Hepatic stellate cell (primary cell): ENCODE results near the gene GGT1.
A peak's percentile ranks its signal among the peaks of the same experiment; 100 is the strongest.
"Not testable (repeated sequence)": the region's sequence is repeated elsewhere in the genome, so short reads cannot be mapped to it uniquely, and the experiment has no call there.

Source experiments
- DNase-seq: peaks from one replicate; pipeline ENCODE4 v3.0.0; 2011; ENCODE audit warnings: low spot score

Gene GGT1

DNA sequence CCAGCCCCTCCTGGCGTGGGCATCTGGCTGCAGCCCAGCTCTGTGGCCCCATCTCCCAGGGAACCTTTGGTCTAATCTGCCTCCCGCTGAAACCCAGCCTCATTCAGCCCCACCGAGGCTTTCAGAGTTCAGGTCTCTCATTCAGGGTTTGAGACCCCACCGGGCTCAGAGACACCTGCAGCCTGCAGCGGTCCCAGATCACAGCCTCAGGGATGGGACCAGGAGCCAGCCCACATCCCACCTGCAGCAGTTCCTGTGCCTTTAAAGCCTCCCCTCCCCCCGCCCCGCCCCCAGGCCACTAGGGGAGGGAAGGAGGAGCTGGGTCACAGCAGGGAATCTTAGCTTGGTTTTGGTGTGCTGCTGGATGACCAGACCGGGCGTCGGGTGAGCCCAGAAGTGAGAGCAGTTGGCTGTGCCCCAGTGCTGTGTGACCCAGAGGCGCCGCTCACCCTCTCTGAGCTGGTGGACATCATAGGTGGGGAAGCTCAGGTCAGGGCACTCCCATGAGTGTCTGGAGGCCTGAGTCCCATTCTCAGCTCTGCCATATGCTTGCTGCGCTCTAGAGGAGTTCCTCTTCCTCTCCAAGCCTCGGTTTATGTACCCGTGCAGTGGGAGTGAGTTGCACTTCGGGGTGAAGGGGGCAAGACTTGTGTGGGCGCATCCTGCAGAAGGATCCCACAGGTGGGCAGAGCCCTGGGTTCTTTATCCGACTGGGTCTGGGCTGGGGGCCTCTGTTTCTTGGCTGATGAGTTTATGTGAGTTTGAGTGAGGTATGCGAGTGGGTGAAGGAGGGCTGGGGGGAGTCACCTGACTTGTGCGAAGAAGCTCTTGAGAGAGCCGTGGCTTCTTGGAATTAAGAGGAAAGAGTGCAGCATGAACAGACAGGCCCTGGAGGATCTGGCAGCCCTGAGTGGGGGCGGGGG is at the start of gene GGT1:
Gene GGT1, plus strand, starts transcription at position 347 of the 923 bp plus-strand sequence. CDS start 7,889 bp downstream, outside the sequence.
- not testable (repeated sequence) for DNase-seq

DNA sequence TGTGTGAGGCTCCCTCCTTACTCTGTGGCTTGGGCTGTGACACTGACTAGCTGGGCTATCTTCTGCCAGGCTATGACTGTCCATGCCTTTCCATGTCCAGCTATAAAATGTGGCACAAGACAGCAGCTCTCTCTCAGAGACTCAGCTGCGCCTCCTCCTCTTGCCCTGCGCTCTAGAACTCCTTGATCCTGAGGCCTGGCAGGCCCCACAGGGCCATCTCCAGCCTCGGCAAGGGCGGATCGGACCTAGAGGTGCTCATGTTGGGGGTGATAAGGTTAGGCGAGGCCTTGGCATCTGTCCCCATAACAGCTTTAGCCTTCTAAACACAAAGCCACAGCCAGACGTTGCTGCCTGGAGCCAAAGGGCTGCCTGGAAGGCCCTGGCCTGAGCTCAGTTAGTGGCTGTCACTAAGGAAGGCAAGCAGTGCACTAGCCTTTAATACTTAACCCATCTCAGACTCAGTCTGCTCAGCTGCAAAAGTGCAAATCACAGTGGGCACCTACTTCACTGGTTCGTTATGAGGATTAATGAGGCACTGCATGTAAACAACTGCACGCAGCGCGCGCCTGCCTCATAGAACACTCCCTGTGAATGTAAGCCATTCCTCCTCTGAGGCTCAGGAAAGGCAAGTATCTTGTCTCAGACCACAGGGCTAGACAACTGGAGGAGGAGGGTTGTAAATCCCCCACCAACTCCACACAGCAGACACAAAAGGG is 49.2 kb upstream of the GGT1 start:
- DNase-seq, result peak; percentile 30

DNA sequence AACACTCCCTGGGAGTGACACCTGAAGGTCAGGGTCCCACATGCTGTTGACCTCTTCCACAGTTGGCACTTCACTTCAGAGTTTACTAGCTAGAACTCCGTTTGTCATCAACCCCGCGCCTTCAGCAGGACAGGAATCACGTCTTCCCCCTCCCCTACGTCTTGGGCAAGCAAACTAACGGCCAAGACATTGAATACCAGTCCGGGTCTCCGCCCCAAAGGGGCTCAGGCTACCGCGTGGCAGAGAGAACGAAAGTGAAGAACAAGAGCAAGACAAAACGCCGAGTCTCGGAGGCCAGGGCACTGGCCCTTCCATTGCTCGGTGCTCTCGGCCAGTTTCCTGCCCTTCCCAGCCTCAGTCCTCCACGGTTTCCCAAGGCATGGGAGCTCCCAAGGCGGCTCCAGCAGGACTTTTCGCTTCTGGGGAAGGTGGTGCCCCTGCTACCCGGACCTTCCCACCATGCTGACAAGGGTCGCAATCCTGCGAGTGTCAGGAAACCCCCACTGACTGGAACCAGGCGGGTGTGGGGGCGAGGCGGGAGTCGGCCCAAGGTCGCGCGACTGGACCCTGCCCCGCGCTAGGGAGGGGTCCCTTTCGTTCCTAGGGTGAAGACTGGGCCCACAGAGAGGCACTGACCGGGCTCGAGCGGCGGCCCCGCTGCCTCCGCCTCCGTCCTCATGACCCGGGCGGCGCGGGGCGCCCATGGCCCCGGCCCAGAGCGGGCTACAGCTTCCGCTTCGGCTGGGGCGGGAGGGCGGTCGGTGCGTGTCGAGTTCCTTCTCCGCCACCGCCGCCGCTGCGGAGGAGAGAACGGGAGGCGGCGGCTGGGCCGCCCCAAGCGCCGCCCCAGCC is 48.5 kb upstream of the GGT1 start, which contains the start of gene GUCD1:
Gene GUCD1, minus strand, starts transcription at position 826 of the 852 bp plus-strand sequence. Its CDS starts 147 bp downstream, at position 679.
- peak; percentile 46 for DNase-seq

DNA sequence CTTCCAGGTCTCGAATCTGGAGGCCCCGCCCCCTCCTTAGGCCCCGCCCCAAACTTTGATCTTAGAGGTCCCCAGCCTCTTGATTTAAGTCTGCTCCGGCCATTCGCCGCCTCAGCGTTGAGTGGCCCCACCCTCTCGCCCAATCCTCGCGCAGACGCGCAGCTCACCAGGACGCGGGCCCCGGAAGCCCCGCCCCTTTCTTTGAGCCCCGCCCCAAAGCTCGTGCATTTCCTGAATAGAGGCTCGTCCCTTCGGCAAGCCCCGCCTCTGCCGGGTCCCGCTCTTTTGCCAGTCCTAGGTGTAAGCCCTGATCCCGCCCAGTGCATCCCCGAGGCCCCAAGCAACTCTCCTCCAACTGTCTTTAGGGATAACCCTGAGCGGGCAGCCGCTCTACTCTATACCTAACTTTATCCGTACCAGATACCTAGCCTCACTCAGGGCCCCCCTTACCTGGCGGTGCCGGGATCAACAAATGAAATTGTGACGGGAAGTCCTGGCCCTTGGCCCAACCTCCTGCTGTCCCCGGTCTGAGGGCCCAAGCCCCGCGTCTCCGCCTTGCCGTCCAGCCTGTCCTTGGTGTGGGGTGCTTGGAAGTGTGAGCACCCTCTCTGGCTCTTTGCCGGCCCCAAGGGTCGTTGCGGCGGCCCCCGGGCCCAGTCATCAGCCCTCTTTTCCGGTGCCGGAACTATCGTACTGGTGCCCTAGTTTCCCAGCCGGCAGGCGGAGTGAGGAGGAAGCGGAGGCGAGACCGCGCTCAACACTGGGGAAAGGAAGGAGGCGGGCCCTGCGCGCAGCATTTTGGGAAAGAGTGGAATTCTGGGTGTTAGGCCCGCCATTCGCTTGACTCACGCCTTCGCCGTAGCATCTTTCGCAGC is 47.6 kb upstream of the GGT1 start, which contains the start of gene SNRPD3:
Gene SNRPD3, plus strand, starts transcription at position 835 of the 875 bp plus-strand sequence. CDS start 1,676 bp downstream, outside the sequence.
- peak; percentile 100 for DNase-seq

DNA sequence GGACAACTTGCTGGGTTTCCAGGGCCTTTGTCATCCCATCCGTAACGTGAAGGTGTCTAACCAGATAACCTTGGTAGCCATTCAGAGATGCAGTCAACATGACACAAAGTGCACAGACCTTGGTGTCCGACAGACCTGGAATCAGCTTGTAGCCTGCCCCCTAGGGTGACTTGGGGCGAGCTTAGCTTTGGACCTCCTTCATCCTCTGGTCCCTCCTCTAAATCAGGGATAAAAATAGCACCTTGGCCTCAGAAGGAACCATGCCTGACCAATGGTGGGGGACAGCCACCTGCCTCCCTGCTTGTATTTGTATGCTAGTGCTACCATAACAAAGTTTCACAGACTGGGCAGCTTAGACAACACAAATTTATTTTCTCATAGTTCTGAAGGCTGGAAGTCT is 43.5 kb upstream of the GGT1 start:
- no peak for DNase-seq

DNA sequence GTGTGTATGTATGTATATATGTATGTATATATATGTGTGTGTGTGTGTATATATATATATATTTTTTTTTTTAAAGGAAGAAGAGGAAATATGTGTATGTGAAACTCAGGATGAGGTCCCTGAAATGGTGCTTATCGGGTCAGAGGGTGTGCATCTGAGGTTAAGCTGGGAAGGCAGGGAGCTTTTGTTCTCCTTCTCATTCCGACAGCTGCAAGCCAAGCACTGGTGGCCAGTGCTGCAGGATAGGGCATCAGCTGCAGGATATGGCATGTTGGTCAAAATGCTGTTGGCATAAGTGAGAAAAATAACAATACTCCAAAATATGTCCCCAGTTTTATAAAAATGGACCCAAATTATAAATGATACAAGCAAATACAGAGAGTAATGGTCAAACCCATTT is 39.7 kb upstream of the GGT1 start:
- no peak for DNase-seq

DNA sequence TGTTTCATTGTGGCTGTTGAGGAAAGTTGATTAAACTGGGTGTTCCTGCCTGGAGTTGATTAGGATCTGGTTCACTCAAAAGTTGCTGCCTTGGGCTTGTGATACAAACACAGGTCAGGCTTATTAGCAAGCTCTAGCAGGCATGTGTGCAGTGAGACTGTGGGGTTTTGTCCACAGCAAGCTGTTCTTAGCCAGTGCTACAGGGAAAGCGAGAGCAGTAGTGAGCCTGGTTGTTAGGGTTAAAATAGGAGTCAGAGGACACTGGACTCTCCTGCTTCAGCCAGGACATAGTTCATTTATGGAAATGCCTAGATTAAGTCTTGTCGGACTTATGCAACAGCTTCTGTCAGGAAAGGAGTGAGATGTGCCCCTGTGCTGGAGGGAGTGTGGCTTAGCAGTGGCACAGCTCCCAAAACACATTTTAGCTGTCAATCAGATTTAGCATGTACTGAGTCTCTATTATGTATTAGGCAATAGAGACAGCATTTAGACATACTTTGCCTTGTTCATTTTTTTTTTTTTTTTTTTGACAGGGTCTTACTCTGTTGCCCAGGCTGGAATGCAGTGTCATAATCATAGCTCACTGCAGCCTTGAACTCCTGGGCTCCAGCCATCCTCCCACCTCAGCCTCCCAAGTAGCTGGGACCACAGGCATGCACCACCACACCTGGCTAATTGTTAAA is 38.5 kb upstream of the GGT1 start:
- DNase-seq, result no peak

DNA sequence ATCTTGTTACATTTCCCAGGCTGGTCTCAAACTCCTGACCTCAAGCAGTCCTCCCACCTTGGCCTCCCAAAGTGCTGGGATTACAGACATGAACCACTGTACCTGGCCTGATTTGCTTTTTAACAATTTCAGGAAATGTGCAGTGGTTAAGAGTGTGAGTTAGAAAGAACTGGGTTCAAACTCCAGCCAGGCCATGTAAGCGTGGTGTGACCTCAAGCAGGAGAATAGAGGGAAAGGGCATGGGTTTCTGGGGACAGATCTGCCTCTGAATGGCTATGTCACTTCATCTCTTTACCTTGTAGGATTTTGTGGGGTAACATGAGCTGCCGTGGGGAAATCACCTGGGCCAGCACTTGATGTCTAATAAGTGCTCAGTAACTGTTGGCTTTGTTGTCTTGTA is 37.9 kb upstream of the GGT1 start:
- DNase-seq, result no peak

DNA sequence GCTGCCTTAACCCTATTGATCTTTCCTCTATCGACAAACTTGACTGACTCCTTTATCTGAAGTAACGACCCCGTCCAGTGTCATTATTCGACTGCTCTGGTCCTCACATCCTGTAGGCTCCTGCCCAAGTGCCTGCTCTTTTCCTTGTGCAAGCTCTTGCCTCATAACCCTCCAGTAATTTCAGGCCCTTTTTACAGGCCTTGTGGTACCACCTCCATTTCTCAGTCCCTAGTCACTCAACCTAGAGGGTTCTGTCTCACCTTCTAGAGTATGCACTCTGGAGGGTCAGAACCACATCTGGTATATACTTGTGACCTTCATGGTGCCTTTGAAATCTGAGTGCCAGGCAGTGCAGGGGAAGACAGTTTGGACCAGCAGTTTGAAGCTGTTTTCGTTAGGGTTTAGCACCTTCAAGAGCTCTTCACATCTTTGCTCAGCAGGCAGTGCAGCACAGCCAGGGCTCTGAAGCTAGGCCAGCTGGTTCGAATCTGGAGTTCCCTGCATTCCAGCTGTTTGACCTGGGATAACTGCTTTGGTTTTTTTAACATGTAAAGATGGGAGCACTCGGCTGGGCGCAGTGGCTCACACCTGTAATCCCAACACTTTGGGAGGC is 36.0 kb upstream of the GGT1 start:
- DNase-seq, result no peak

DNA sequence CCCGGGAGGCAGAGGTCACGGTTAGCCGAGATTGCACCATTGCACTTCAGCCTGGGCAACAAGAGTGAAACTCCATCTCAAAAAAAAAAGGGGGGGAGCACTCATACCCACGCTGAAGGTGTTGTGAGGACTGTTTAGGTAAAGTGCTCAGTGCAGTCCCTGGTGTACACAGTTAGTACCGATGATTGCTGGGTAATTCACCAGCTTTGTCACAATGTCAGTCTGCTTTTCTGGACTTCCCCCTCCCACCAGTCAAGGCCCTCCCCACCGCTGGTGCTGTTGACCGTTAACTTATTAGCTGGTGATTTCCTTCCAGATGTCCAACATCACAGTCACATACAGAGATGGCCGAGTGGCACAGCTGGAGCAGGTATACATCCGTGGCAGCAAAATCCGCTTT is 35.3 kb upstream of the GGT1 start:
- DNase-seq, result no peak

DNA sequence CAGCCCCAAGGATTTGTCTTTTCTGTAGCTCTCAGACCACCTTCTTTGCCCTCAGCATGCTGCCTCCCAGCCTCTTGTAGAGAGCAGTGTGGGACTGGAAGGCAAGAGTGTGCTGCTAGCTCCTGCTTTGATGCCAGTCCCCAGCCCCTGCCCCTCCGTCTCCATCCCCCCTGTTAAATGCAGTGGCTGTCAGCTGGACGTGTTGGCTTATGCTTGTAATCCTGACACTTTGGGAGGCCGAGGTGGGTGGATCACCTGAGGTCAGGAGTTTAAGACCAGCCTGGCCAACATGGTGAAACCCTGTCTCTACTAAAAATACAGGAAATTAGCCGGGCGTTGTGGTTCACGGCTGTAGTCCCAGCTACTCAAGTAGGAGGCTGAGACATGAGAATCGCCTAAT is 31.7 kb upstream of the GGT1 start:
- DNase-seq, result no peak

DNA sequence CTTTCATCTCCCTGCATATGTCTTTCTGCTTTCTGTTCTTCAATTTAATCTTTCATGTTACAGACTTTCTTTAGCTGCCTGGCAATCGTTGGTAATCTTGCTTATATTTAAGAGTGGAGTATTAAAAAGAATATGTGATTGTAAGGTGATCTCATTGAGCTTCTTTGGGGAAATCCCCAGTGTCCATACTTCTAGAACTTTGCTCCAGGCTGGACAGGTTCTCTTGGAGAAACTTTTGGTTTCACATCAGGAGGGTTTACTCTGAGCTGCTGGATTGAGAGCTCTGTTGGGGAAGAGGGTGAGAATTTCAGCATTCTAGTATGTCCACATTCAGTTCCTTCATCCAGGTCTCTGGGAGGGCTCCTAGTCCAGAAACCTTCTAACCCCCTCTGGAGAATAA is 26.2 kb upstream of the GGT1 start:
- no peak for DNase-seq

DNA sequence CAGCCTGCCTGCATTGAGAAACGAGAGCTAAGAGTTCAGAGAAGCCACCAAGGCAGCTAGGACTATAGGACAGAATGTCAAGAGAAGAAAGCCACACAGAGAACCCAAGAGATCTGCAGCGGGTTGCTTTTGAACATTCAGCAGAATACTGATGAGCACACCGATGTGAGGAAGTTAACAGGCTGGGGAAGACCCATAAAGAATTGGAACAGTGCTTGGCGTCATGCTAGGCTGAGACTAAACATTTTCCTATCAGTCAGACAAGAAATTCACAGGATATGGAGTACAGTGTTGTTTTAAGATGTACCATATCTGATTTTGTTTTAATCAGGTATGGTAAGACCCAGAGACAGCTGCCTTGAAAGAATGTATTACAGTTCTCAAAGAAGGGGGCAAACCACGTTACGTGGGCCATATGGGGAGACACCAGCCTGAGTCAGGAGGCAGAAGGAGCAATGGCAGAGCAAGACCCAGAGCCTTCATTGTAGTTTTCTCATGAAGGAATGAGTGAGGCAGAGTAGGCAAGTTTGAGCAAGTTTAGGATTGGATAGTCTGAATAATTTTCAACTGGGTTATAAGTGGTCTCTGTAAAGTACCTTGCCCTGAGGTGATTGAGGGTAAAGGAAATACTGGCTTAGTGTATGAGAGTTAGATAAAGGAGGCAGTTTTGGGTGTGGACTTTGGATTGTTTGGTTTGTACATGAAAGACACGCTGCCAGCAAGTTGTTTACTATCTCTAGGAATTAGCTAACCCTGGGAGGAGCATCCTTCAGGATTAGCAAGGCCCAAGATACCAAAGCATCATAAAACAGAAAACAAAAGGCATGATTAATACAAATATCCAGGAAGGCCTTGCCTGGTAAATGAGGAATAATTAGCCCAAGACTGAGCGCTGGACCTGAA is 24.4 kb upstream of the GGT1 start:
- DNase-seq, result no peak

DNA sequence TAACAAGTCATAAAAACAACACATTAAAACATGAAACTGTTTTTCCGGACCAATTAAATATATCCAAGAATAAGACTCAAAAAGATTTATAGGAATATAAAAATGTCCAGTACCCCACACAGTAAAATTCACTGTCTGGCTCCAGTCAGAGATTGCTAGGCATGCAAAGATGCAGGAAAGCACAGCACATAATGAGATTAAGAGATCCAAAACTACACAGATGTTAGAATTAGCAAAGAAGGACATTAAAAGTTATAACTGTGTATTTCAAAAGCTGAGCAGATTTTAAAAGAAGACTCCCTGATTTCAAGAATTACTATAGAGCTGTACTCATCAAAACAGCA is 23.8 kb upstream of the GGT1 start:
- no peak for DNase-seq

DNA sequence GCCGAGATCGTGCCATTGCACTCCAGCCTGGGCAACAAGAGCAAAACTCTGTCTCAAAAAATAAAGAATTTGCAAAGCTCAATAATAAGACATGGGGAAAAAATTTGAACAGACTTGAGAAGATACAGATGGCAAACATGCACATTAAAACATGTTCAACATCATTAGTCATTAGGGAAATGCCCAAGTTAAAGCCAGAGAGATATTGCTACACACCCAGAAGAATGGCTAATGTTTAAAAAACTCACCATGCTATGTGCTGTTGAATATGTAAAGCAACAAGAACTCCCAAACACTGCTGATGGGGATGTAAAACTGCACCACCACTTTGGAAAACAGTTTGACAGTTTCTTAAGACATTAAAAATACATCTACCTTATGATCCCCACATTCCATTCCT is 22.7 kb upstream of the GGT1 start:
- peak; percentile 77 for DNase-seq

DNA sequence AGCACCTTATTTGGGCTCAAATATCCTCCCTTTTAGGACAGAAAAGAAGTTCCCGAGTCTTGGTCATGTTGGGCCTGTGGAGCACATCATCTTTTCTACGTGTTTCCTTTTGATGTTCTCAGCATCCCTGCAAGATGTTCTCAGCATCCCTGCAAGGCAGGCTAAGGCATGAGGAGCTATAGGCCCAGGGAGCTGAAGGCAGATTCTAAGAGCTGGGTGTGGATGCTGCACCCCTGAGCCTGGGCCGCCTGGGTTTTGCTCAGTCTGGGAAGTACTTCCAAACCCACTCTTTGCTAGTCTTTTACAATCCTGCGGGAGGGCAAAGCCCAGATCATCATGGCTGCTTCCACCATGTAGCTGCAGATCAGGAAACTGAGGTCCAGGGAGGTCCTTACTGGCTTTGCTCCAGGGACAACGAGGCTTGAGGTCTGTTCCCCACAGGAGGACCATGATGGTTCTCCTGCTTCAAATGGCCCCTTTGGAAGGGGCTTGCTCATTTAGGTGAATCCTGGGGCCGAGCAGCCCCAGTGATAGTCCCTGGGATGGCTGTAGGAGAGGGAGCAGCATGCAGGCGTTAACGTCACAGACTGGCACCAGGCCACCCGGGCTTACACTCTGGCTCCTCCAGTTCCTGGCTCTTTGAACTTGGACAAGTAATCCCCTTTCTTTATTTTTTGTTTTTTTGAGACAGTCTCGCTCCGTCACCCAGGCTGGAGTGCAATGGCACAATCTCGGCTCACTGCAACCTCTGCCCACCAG is 20.8 kb upstream of the GGT1 start:
- no peak for DNase-seq

DNA sequence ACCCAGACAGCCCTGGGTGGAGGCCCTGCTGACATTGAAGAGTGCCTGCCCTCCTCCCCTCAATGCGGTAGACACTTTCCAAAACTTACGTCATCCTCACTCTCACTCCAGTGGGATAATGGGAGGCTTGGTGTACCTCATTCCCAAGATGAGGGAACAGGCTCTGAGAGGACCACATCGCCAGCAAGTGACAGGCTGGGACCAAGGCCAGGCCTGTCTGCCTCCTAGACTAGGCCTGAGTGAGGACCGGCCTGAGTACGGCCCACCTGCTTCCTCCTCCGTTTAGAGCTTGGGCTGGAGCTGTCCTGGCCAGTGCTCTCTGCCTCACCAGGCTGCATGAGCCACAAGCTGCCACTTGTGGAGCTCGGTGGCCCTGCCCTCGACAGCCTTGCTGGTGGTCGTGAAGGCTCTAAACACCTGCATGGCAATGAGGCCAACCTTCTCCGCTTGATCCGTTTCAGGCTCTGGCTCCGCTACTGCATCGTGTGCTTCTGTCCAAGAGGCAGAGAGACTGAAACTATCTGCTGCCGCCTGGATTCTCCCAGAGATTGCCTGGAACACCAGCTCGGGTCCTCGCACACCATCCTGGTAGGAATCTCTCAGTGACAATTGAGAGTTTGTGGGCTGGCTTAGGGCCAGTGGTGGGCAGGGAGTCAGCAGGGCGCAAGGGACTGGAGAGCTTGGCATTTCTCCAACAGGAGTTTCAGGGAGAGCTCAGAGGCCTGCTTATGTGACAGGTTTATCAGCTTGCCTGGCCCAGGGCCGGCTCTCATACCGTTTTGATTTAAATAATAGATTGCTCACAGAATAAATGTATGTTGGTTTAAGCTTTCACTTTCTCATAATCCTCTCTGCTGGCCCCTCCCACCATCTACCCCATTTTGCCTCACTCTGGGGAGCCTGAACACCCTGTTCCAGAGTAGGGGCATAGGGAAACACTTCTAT is 19.5 kb upstream of the GGT1 start:
- DNase-seq, result peak; percentile 25
